NK-92 treated with Interleukin-12 subunit alpha and Interleukin-12 subunit beta, amount 100 ng/mL, for 24 hours (cell line): ENCODE data around the gene ANKRD13D.

ENCODE experiments used
- DNase-seq: peaks from one replicate; lab custom pipeline; 2025; lab: John Stamatoyannopoulos, UW

The ANKRD13D gene

GRCh38 chr11:67285541-67286498, 3.3 kb upstream of the ANKRD13D start:
- no peak for DNase-seq

DNA sequence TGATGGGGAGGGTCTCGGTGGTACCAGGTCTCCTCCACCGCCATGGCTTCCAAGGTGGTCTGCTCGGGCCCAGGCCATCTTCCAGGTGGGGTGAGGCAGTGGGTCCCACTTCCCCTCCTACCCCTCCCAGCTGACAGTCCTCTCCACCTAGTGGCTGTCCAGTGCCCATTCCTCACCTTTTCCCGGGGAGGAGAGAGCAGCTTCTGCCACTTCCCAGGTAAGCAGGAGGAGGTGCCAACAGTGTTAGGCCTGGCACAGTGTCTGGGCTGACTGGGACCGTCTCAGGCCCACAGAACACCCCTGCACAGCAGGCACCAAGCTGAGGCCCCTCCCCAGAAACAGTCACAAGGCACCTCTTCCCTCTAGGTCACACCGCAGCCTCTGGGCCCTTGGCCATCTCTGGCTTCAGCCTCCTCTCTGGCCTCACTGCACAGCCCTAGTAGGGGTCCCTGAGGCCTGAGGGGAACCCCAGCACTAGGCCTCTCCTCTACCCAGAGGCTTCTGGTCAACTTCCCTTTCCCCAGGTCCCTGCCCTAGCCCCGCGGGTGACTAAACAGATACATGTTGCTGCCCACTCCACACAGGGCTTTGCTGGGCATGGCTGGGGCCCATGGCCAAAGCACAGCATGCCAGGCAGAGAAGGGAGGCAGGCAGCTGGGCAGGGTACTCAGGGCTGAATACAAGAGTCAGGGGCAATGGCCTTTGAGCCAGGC, 2.3 kb upstream of the ANKRD13D start:
- DNase-seq, result no peak

- DNase-seq, result no peak
Observed at GRCh38 chr11:67287355-67288197, 1.5 kb upstream of the ANKRD13D start.

- DNase-seq, result peak; percentile 72
Observed at GRCh38 chr11:67288198-67288451, 978 bp upstream of the ANKRD13D start.

GRCh38 chr11:67288452-67289225, 464 bp upstream of the ANKRD13D start:
- DNase-seq, result peak; percentile 89

- no peak for DNase-seq
Observed at GRCh38 chr11:67289651-67290479, 762 bp downstream of the ANKRD13D start.

DNA sequence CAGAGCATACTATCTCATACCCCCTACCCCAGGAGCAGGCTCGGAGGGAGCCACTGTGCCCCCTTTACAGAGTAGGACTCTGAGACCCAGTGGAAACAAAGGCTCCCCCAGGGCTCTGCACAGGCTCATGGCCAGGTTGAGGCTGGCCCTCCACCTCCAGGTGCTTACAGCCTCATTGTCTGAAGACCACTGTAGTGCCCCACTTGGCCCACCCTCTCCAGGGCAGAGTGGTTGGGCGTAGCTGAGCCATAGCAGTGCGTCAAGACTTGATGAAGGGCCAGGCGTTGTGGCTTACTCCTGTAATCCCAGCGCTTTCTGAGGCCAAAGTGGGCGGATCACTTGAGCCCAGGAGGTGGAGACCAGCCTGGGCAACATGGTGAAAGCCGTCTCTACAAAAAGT, 1.7 kb downstream of the ANKRD13D start:
- DNase-seq, result no peak

- no peak for DNase-seq
Observed at GRCh38 chr11:67291481-67292381, 2.6 kb downstream of the ANKRD13D start.

- no peak for DNase-seq
Observed at GRCh38 chr11:67292671-67293070, 3.6 kb downstream of the ANKRD13D start.

- DNase-seq, result no peak
Observed at GRCh38 chr11:67293090-67293489, 4.0 kb downstream of the ANKRD13D start.

GRCh38 chr11:67295846-67296245, 6.7 kb downstream of the ANKRD13D start:
- no peak for DNase-seq

GRCh38 chr11:67298786-67299185, 9.7 kb downstream of the ANKRD13D start:
- no peak for DNase-seq

GRCh38 chr11:67299471-67300191, 10.5 kb downstream of the ANKRD13D start:
- DNase-seq, result no peak

GRCh38 chr11:67300256-67300755, 11.2 kb downstream of the ANKRD13D start:
- DNase-seq, result no peak

DNA sequence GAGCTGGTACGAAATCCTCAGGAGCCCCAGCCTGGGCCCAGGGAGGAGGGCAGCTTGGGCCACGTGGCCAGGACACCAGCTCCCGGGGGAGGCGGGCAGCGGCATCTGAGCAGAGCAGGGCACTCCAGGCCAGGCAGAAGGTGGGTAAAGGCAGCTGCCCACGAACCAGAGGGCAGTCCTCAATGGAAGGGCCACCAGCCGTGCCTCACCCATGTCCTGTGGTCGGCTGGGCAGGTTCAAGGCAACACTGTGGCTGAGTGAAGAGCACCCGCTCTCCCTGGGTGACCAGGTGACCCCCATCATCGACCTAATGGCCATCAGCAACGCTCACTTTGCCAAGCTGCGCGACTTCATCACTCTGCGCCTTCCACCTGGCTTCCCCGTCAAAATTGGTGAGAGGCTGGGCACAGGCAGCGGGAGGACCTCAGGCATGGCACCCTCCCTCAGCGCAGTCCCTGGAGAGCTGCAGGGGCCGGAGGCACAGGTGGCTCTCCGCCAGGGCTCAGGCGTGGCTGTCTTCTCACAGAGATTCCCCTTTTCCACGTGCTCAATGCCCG, 11.7 kb downstream of the ANKRD13D start:
- DNase-seq, result no peak

GRCh38 chr11:67301313-67301921, 12.3 kb downstream of the ANKRD13D start:
- no peak for DNase-seq

- DNase-seq, result no peak
Observed at GRCh38 chr11:67301951-67302516, 12.9 kb downstream of the ANKRD13D start.
